HepG2 (cell line): ENCODE data around the gene STX5. TPM values are rescaled to one million over a fixed set of nuclear protein-coding genes. Genes with fewer than 3 reads are reported as not detected.

Experiments
- GMEB2 ChIP-seq: IDR thresholded peaks from 2 replicates; pipeline ENCODE4 v1.6.1; 2016; ENCODE audit warnings: missing biosample characterization, missing genetic modification reagents, low read depth
- HNF4G ChIP-seq, 2 experiments: sonication (generic) in 1 of 2; formaldehyde crosslinking in 1 of 2; IDR thresholded peaks; 2 replicates each; pipeline versions ENCODE4 v1.4.0 to v1.6.1; 2011 to 2020; ENCODE audit warnings: borderline replicate concordance in 2 of 2, low read depth in 2 of 2, mild to moderate bottlenecking in 2 of 2, low read length in 1 of 2, missing genetic modification reagents in 1 of 2, moderate library complexity in 1 of 2
- LCORL ChIP-seq, 2 experiments: fragments of 450-650 bp in 1 of 2; sonication (generic) in 1 of 2; formaldehyde crosslinking in 1 of 2; IDR thresholded peaks; 2 replicates each; pipeline versions ENCODE4 v1.5.0 to v1.6.1; 2017 to 2020; ENCODE audit warnings: antibody characterized with exemption in 1 of 2, missing genetic modification reagents in 1 of 2
- MAFK ChIP-seq, 2 experiments: IDR thresholded peaks in 1 of 2; conservative IDR thresholded peaks in 1 of 2; 2 replicates each; pipeline ENCODE4 v1.6.1; 2011; ENCODE audit warnings: improper control_type of control experiment in 2 of 2, low read length in 2 of 2
- MYNN ChIP-seq: sonication (generic); formaldehyde crosslinking; IDR thresholded peaks from 2 replicates; pipeline ENCODE4 v1.4.0; 2020; ENCODE audit warnings: mild to moderate bottlenecking, low read depth, missing genetic modification reagents
- NCOA2 ChIP-seq: sonication (generic); formaldehyde crosslinking; IDR thresholded peaks from 2 replicates; pipeline ENCODE4 v1.8.0; 2022; ENCODE audit warnings: inconsistent platforms
- PATZ1 ChIP-seq: sonication (generic); formaldehyde crosslinking; IDR thresholded peaks from 2 replicates; pipeline ENCODE4 v1.4.0; 2020; ENCODE audit warnings: missing genetic modification reagents
- PRPF4 ChIP-seq: fragments of 200-400 bp; formaldehyde crosslinking; IDR thresholded peaks from 2 replicates; pipeline ENCODE4 v1.6.1; 2016; ENCODE audit warnings: low read length, low read depth; ENCODE audit not compliant: poor library complexity, severe bottlenecking
- SIN3B ChIP-seq: fragments of 150-350 bp; IDR thresholded peaks from 2 replicates; pipeline ENCODE4 v1.6.1; 2014; ENCODE audit warnings: low read length
- SMAD3 ChIP-seq: sonication (generic); formaldehyde crosslinking; IDR thresholded peaks from 2 replicates; pipeline ENCODE4 v1.4.0; 2020; ENCODE audit warnings: missing genetic modification reagents
- TFAP4 ChIP-seq: sonication (generic); IDR thresholded peaks from 2 replicates; pipeline ENCODE4 v1.6.1; 2016; ENCODE audit warnings: low read depth, borderline replicate concordance
- ZHX1 ChIP-seq: sonication (generic); formaldehyde crosslinking; IDR thresholded peaks from 2 replicates; pipeline ENCODE4 v1.8.1; 2022; ENCODE audit warnings: low read depth, mild to moderate bottlenecking, missing genetic modification reagents
- ZNF317 ChIP-seq: sonication (generic); formaldehyde crosslinking; IDR thresholded peaks from 2 replicates; pipeline ENCODE4 v1.5.0; 2020; ENCODE audit warnings: mild to moderate bottlenecking, missing genetic modification reagents
- ZNF432 ChIP-seq: sonication (generic); formaldehyde crosslinking; IDR thresholded peaks from 2 replicates; pipeline ENCODE4 v1.5.0; 2020; ENCODE audit warnings: missing genetic modification reagents, mild to moderate bottlenecking, borderline replicate concordance
- ZNF446 ChIP-seq: sonication (generic); formaldehyde crosslinking; IDR thresholded peaks from 2 replicates; pipeline ENCODE4 v1.5.0; 2020; ENCODE audit warnings: mild to moderate bottlenecking, missing genetic modification reagents
- ZNF530 ChIP-seq: sonication (generic); formaldehyde crosslinking; IDR thresholded peaks from 2 replicates; pipeline ENCODE4 v1.5.0; 2020; ENCODE audit warnings: low read depth, mild to moderate bottlenecking, missing genetic modification reagents
- ZNF549 ChIP-seq: sonication (generic); formaldehyde crosslinking; IDR thresholded peaks from 2 replicates; pipeline ENCODE4 v1.5.0; 2020; ENCODE audit warnings: missing genetic modification reagents
- ZNF570 ChIP-seq: sonication (generic); formaldehyde crosslinking; IDR thresholded peaks from 2 replicates; pipeline ENCODE4 v1.4.0; 2020; ENCODE audit warnings: mild to moderate bottlenecking, missing genetic modification reagents, borderline replicate concordance
- ZNF749 ChIP-seq: sonication (generic); formaldehyde crosslinking; IDR thresholded peaks from 2 replicates; pipeline ENCODE4 v1.8.0; 2022; ENCODE audit warnings: mild to moderate bottlenecking, missing genetic modification reagents, moderate library complexity, borderline replicate concordance
- ZSCAN21 ChIP-seq: sonication (generic); formaldehyde crosslinking; IDR thresholded peaks from 2 replicates; pipeline ENCODE4 v1.8.0; 2022; ENCODE audit warnings: mild to moderate bottlenecking, missing genetic modification reagents, moderate library complexity, borderline replicate concordance
- ZSCAN22 ChIP-seq: sonication (generic); formaldehyde crosslinking; IDR thresholded peaks from 2 replicates; pipeline ENCODE4 v1.4.0; 2020; ENCODE audit warnings: mild to moderate bottlenecking, missing genetic modification reagents
- polyA plus RNA-seq, 8 experiments: library from polyadenylated mRNA; depleted of rRNA in 3 of 8; stranded (reverse) in 7 of 8; unstranded in 1 of 8; fragments of >200 nt; fragmentation: Illumina TruSeq in 4 of 8; extraction: Trizol in 4 of 8; gene quantifications; 2 replicates each; pipeline versions ENCODE4 v1.2.1 to v1.2.3, GENCODE V29; 2011 to 2016; ENCODE audit warnings: low read depth in 4 of 8, missing spikeins in 1 of 8, mixed read lengths in 1 of 8; ENCODE audit not compliant: insufficient read depth in 1 of 8
- total RNA-seq, 5 experiments: library from RNA; depleted of rRNA; stranded (reverse); fragments of >200 nt; fragmentation: Illumina TruSeq; extraction: Trizol; gene quantifications; 2 replicates each; pipeline ENCODE4 v1.2.3, GENCODE V29; 2016; ENCODE audit warnings: low read depth in 1 of 5

The STX5 gene
- total and polyA plus RNA-seq, 2 of the 13 experiments (the other 11 are each of a cell fraction or from before 2014, with no cell fraction given) = 26.9 to 30.0 TPM

GRCh38 chr11:62805076-62805892 is 26.6 kb downstream of the STX5 start, which contains the start of gene NXF1 (continued):
- TF ChIP-seq ZHX1 (CRISPR knock-in tag) = no peak
- peak; percentile 77 for TF ChIP-seq NCOA2
- no peak for TF ChIP-seq LCORL (IDR thresholded peaks at IDR 0.05)
- no peak for TF ChIP-seq LCORL (CRISPR knock-in tag; IDR thresholded peaks at IDR 0.05)
- TF ChIP-seq PRPF4 = no peak
- TF ChIP-seq MYNN (CRISPR knock-in tag) = peak; percentile 90; the same call in 1 of the 2 replicates
- peak; percentile 90; the same call in 1 of the 2 replicates for TF ChIP-seq ZNF749 (CRISPR knock-in tag)
- TF ChIP-seq ZNF570 (CRISPR knock-in tag) = no peak
- no peak for TF ChIP-seq MAFK (conservative IDR thresholded peaks at IDR 0.05 in 1 of 2, IDR thresholded peaks at IDR 0.05 in 1 of 2; ENCODE audit: low read length in 2 of 2)
- TF ChIP-seq SIN3B = peak; percentile 65; the same call in 1 of the 2 replicates
- TF ChIP-seq PATZ1 (CRISPR knock-in tag) = peak; percentile 76
- TF ChIP-seq GMEB2 (CRISPR knock-in tag) = peak; percentile 82
- TF ChIP-seq SMAD3 (CRISPR knock-in tag) = peak; percentile 91
- TF ChIP-seq ZNF549 (CRISPR knock-in tag) = 0 out of 2 replicates have a peak, but pooled peaks have one; percentile 26
- no peak for TF ChIP-seq HNF4G (IDR thresholded peaks at IDR 0.05; ENCODE audit: borderline replicate concordance, low read depth, low read length)
- TF ChIP-seq HNF4G (CRISPR knock-in tag; IDR thresholded peaks at IDR 0.05; ENCODE audit: borderline replicate concordance, low read depth) = peak; percentile 80
- TF ChIP-seq TFAP4 = peak; percentile 24; the same call in 1 of the 2 replicates
- TF ChIP-seq ZNF317 (CRISPR knock-in tag) = peak; percentile 77; the same call in 1 of the 2 replicates
- no peak for TF ChIP-seq ZNF530 (CRISPR knock-in tag)
- peak; percentile 84; the same call in 1 of the 2 replicates for TF ChIP-seq ZNF446 (CRISPR knock-in tag)
- TF ChIP-seq ZSCAN21 (CRISPR knock-in tag) = peak; percentile 83; the same call in 1 of the 2 replicates
- no peak for TF ChIP-seq ZNF432 (CRISPR knock-in tag)
- TF ChIP-seq ZSCAN22 (CRISPR knock-in tag) = no peak
